ENCODE data around the gene GBGT1. TPM values are rescaled to one million over a fixed set of nuclear protein-coding genes. Genes with fewer than 3 reads are reported as not detected.
"Not testable (repeated sequence)": the region's sequence is repeated elsewhere in the genome, so short reads cannot be mapped to it uniquely, and the experiment has no call there.

Gene GBGT1
- 1.5 TPM for total RNA-seq
- polyA plus RNA-seq: 1 to 10 TPM in 1 of 4 donors, under 1 TPM in 1, not detected in 2; 0.67 to 1.6 TPM

GRCh38 chr9:133163504-133164172, at the start of gene GBGT1:
Gene GBGT1 (minus strand): TSS chr9:133163914. CDS start chr9:133162412, 1,502 bp downstream.
- Histone ChIP-seq H3K4me3 (ENCODE audit: low read depth, low read length) (no peak within 1 kb of the TSS), H3K9me3 (ENCODE audit: control insufficient read depth in 2 of 2, low read length in 2 of 2) (no peaks in the 10 kb centered on the region), H3K36me3 (ENCODE audit: control insufficient read depth, insufficient read depth, low read length) (no peaks in the 10 kb centered on the region), H3K27ac (ENCODE audit: insufficient read depth, low read length, poor library complexity, severe bottlenecking) (no peak within 1 kb of the TSS), H3K4me1 (ENCODE audit: control insufficient read depth, insufficient read depth, low read length, poor library complexity, severe bottlenecking) (peaks cover 7% of the 10 kb centered on the region), H3K27me3 (ENCODE audit: control insufficient read depth, insufficient read depth, low read length) (no peaks in the 10 kb centered on the region)
- peak within 1 kb of the TSS; percentile 53 to 84 (median 76) for H3K4me3 Mint-ChIP-seq
- H3K27me3 Mint-ChIP-seq: peaks cover 9% of the 10 kb centered on the region
- H3K36me3 Mint-ChIP-seq: no peaks in the 10 kb centered on the region
- H3K9me3 Mint-ChIP-seq: peaks cover 0 to 3% (median 0%) of the 10 kb centered on the region in 7 donors
- H3K27ac Mint-ChIP-seq: peak within 1 kb of the TSS in 1 of 3 donors; percentile 49
- H3K4me1 Mint-ChIP-seq: peaks cover 0 to 14% (median 4%) of the 10 kb centered on the region in 4 donors
- DNase-seq (peak in 1 of 3 donors; percentile 21), ATAC-seq (ENCODE audit: low read depth in 2 of 2) (peak in 1 of 2 donors; percentile 21)

GRCh38 chr9:133210609-133211008, 46.9 kb upstream of the GBGT1 start:
- no peaks in the 10 kb centered on the region for H3K9me3 ChIP-seq (ENCODE audit: control insufficient read depth in 2 of 2, low read length in 2 of 2)
- no peak for DNase-seq
- no peak overlapping the region for H3K27ac ChIP-seq (ENCODE audit: insufficient read depth, low read length, poor library complexity, severe bottlenecking)
- H3K27ac Mint-ChIP-seq: no peak overlapping the region
- no peaks in the 10 kb centered on the region for H3K4me1 ChIP-seq (ENCODE audit: control insufficient read depth, insufficient read depth, low read length, poor library complexity, severe bottlenecking)
- H3K27me3 ChIP-seq (ENCODE audit: control insufficient read depth, insufficient read depth, low read length): no peaks in the 10 kb centered on the region
- no peaks in the 10 kb centered on the region for H3K36me3 ChIP-seq (ENCODE audit: control insufficient read depth, insufficient read depth, low read length)
- H3K4me3 ChIP-seq (ENCODE audit: low read depth, low read length): no peak overlapping the region
- peaks cover 0 to 11% (median 2%) of the 10 kb centered on the region in 7 donors for H3K9me3 Mint-ChIP-seq
- no peaks in the 10 kb centered on the region for H3K4me1 Mint-ChIP-seq
- ATAC-seq (ENCODE audit: low read depth in 2 of 2): no peak
- no peak overlapping the region for H3K4me3 Mint-ChIP-seq
- no peaks in the 10 kb centered on the region for H3K36me3 Mint-ChIP-seq
- H3K27me3 Mint-ChIP-seq: peaks cover 22% of the 10 kb centered on the region

- DNase-seq: no peak
Measured at GRCh38 chr9:133210202-133210532, 46.5 kb upstream of the GBGT1 start.

GRCh38 chr9:133209327-133210201, 45.9 kb upstream of the GBGT1 start:
- H3K27me3 ChIP-seq (ENCODE audit: control insufficient read depth, insufficient read depth, low read length); H3K9me3 Mint-ChIP-seq; H3K36me3 ChIP-seq (ENCODE audit: control insufficient read depth, insufficient read depth, low read length); H3K4me1 Mint-ChIP-seq; DNase-seq; H3K4me3 Mint-ChIP-seq; ATAC-seq (ENCODE audit: low read depth in 2 of 2); H3K9me3 ChIP-seq (ENCODE audit: control insufficient read depth in 2 of 2, low read length in 2 of 2); H3K27ac ChIP-seq (ENCODE audit: insufficient read depth, low read length, poor library complexity, severe bottlenecking); H3K27ac Mint-ChIP-seq; H3K4me3 ChIP-seq (ENCODE audit: low read depth, low read length); H3K36me3 Mint-ChIP-seq; H3K4me1 ChIP-seq (ENCODE audit: control insufficient read depth, insufficient read depth, low read length, poor library complexity, severe bottlenecking): not testable (repeated sequence)
- peaks cover 17% of the 10 kb centered on the region for H3K27me3 Mint-ChIP-seq

More at GRCh38 chr9:133210202-133210532, 46.5 kb upstream of the GBGT1 start:
- no peak overlapping the region for H3K4me3 ChIP-seq (ENCODE audit: low read depth, low read length)
- H3K4me1 ChIP-seq (ENCODE audit: control insufficient read depth, insufficient read depth, low read length, poor library complexity, severe bottlenecking): no peaks in the 10 kb centered on the region
- no peaks in the 10 kb centered on the region for H3K36me3 ChIP-seq (ENCODE audit: control insufficient read depth, insufficient read depth, low read length)
- Mint-ChIP-seq H3K27me3 (peaks cover 22% of the 10 kb centered on the region), H3K4me3 (no peak overlapping the region), H3K9me3 (peaks cover 0 to 11% (median 2%) of the 10 kb centered on the region in 7 donors), H3K4me1 (no peaks in the 10 kb centered on the region), H3K36me3 (no peaks in the 10 kb centered on the region), H3K27ac (no peak overlapping the region)
- no peaks in the 10 kb centered on the region for H3K9me3 ChIP-seq (ENCODE audit: control insufficient read depth in 2 of 2, low read length in 2 of 2)
- no peak overlapping the region for H3K27ac ChIP-seq (ENCODE audit: insufficient read depth, low read length, poor library complexity, severe bottlenecking)
- H3K27me3 ChIP-seq (ENCODE audit: control insufficient read depth, insufficient read depth, low read length): no peaks in the 10 kb centered on the region
- ATAC-seq (ENCODE audit: low read depth in 2 of 2): no peak

- ATAC-seq (ENCODE audit: low read depth in 2 of 2); H3K36me3 ChIP-seq (ENCODE audit: control insufficient read depth, insufficient read depth, low read length); DNase-seq; H3K9me3 ChIP-seq (ENCODE audit: control insufficient read depth in 2 of 2, low read length in 2 of 2); H3K4me3 ChIP-seq (ENCODE audit: low read depth, low read length); H3K27ac ChIP-seq (ENCODE audit: insufficient read depth, low read length, poor library complexity, severe bottlenecking); H3K4me1 Mint-ChIP-seq; H3K36me3 Mint-ChIP-seq; H3K9me3 Mint-ChIP-seq; H3K27ac Mint-ChIP-seq; H3K4me1 ChIP-seq (ENCODE audit: control insufficient read depth, insufficient read depth, low read length, poor library complexity, severe bottlenecking); H3K4me3 Mint-ChIP-seq; H3K27me3 ChIP-seq (ENCODE audit: control insufficient read depth, insufficient read depth, low read length): not testable (repeated sequence)
- H3K27me3 Mint-ChIP-seq: peaks cover 20% of the 10 kb centered on the region
Measured at GRCh38 chr9:133208880-133209300, 45.2 kb upstream of the GBGT1 start, which contains the start of gene OBP2B. Gene OBP2B (minus strand): TSS chr9:133209250. CDS start chr9:133209199, 51 bp downstream.

GRCh38 chr9:133208171-133208879, 44.6 kb upstream of the GBGT1 start:
- H3K27me3 ChIP-seq (ENCODE audit: control insufficient read depth, insufficient read depth, low read length); H3K9me3 ChIP-seq (ENCODE audit: control insufficient read depth in 2 of 2, low read length in 2 of 2); H3K4me3 ChIP-seq (ENCODE audit: low read depth, low read length); H3K9me3 Mint-ChIP-seq; ATAC-seq (ENCODE audit: low read depth in 2 of 2); H3K4me1 ChIP-seq (ENCODE audit: control insufficient read depth, insufficient read depth, low read length, poor library complexity, severe bottlenecking); H3K27ac Mint-ChIP-seq; DNase-seq; H3K27ac ChIP-seq (ENCODE audit: insufficient read depth, low read length, poor library complexity, severe bottlenecking); H3K4me3 Mint-ChIP-seq; H3K36me3 ChIP-seq (ENCODE audit: control insufficient read depth, insufficient read depth, low read length); H3K4me1 Mint-ChIP-seq; H3K36me3 Mint-ChIP-seq: not testable (repeated sequence)
- H3K27me3 Mint-ChIP-seq: peaks cover 17% of the 10 kb centered on the region

- no peaks in the 10 kb centered on the region for H3K9me3 ChIP-seq (ENCODE audit: control insufficient read depth in 2 of 2, low read length in 2 of 2)
- H3K4me1 ChIP-seq (ENCODE audit: control insufficient read depth, insufficient read depth, low read length, poor library complexity, severe bottlenecking): no peaks in the 10 kb centered on the region
- Mint-ChIP-seq H3K27me3 (peaks cover 12% of the 10 kb centered on the region), H3K27ac (no peak overlapping the region), H3K36me3 (no peaks in the 10 kb centered on the region), H3K4me1 (no peaks in the 10 kb centered on the region), H3K4me3 (no peak overlapping the region), H3K9me3 (peaks cover 0 to 2% (median 0%) of the 10 kb centered on the region in 7 donors)
- no peak overlapping the region for H3K4me3 ChIP-seq (ENCODE audit: low read depth, low read length)
- no peaks in the 10 kb centered on the region for H3K36me3 ChIP-seq (ENCODE audit: control insufficient read depth, insufficient read depth, low read length)
- DNase-seq: no peak
- no peak for ATAC-seq (ENCODE audit: low read depth in 2 of 2)
- H3K27ac ChIP-seq (ENCODE audit: insufficient read depth, low read length, poor library complexity, severe bottlenecking): no peak overlapping the region
- no peaks in the 10 kb centered on the region for H3K27me3 ChIP-seq (ENCODE audit: control insufficient read depth, insufficient read depth, low read length)
Measured at GRCh38 chr9:133207540-133208170, 43.9 kb upstream of the GBGT1 start.
